ENCODE measurements around the gene SERGEF. TPM values are rescaled to one million over a fixed set of nuclear protein-coding genes. Genes with fewer than 3 reads are reported as not detected.
"Not testable (repeated sequence)": the region's sequence is repeated elsewhere in the genome, so short reads cannot be mapped to it uniquely, and the experiment has no call there.

Gene SERGEF
- total RNA-seq, 1 donor from 2014 or later = 26.2 TPM

- Mint-ChIP-seq H3K4me3 (no peak overlapping the region), H3K36me3 (ENCODE audit: low read depth) (no peaks in the 10 kb centered on the region), H3K27me3 (no peaks in the 10 kb centered on the region), H3K4me1 (no peaks in the 10 kb centered on the region), H3K27ac (no peak overlapping the region), H3K9me3 (no peaks in the 10 kb centered on the region)
- intact Hi-C loops (cut with micrococcal nuclease) = no loop called here
- DNase-seq = no peak
Measured at GRCh38 chr11:17898071-17898470, 114.8 kb downstream of the SERGEF start.

DNA sequence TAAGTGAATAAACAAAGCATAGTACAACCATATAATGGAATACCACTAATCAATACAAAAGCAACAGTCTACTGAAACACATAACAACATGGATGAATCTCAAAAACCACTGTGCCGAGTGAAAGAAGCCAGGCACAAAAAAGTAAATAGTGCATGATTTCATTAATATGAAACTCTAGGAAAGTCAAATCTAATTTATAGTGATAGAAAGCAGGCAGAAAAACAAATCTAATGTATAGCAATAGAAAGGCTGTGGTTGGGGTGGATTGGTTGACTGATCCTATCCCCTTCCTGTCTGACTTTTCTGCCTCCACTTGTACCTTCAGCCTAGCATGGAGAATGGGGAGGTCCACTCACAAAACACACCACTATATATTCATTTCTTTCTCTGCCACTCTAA, 115.4 kb downstream of the SERGEF start:
- Mint-ChIP-seq H3K4me1 (no peaks in the 10 kb centered on the region), H3K27me3 (no peaks in the 10 kb centered on the region), H3K9me3 (no peaks in the 10 kb centered on the region), H3K27ac (no peak overlapping the region), H3K4me3 (no peak overlapping the region), H3K36me3 (ENCODE audit: low read depth) (no peaks in the 10 kb centered on the region)
- no peak for DNase-seq
- intact Hi-C loops (cut with micrococcal nuclease) = no loop called here

DNA sequence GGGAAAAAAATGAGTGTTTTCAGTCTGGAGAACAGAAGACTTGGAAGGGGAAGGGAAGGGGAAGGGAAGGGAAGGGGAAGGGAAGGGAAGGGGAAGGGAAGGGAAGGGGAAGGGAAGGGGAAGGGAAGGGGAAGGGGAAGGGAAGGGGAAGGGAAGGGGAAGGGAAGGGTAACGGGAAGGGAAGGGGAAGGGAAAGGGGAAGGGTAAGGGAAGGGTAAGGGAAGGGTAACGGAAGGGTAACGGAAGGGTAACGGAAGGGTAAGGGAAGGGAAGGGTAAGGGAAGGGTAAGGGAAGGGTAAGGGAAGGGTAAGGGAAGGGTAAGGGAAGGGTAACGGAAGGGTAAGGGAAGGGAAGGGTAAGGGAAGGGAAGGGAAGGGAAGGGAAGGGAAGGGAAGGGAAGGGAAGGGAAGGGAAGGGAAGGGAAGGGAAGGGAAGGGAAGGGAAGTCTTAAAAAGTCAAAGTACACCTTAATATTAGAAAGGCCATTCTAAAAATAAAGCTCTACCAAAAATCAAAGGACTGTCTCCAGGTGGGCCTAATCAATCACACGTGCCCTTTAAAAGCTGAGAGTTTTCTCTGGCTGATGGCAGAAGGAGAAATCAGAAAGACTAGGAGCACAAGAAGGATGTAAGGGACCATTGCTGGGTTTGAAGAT, 116.2 kb downstream of the SERGEF start:
- DNase-seq; H3K27me3 Mint-ChIP-seq; H3K4me3 Mint-ChIP-seq; H3K9me3 Mint-ChIP-seq; H3K36me3 Mint-ChIP-seq (ENCODE audit: low read depth); intact Hi-C loops (cut with micrococcal nuclease); H3K4me1 Mint-ChIP-seq; H3K27ac Mint-ChIP-seq: not testable (repeated sequence)

DNA sequence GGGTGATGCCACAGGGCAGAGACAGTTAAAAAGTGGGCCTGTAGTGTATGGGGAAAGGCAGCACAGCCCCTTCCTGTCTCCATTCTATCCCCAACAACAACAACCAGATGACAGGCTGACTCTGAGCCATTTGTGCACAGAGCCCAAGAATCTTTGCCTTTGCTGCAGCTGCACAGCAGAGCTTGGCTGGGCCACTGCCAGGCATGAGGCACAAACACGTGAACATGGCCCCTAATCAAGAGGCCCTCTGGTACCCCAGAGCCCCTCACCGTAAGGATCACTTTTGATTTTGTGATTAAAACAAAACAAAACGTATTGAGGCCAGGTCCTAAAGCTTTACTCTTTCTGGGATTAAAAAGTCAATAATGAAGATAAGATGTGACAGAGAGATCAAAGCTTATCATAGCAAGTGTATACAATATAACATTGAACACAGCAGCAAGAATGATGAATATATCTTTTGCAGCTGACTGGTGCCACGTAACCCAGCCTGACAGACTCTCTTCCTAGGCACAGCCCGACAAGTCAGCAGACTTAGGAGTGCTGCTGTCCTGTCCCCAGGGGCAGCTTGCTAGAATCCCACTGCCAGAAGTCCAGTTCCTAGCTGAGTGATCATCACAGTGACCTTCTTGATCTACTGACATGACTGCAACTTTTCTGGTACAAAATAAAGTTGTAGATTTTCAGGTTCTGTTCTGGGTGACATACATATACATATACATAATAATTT, 117.8 kb downstream of the SERGEF start:
- no peaks in the 10 kb centered on the region for H3K4me1 Mint-ChIP-seq
- no peaks in the 10 kb centered on the region for H3K27me3 Mint-ChIP-seq
- DNase-seq = no peak
- peaks cover 4% of the 10 kb centered on the region for H3K36me3 Mint-ChIP-seq (ENCODE audit: low read depth)
- no peaks in the 10 kb centered on the region for H3K9me3 Mint-ChIP-seq
- H3K27ac Mint-ChIP-seq = no peak overlapping the region
- intact Hi-C loops (cut with micrococcal nuclease) = no loop called here
- H3K4me3 Mint-ChIP-seq = no peak overlapping the region

DNA sequence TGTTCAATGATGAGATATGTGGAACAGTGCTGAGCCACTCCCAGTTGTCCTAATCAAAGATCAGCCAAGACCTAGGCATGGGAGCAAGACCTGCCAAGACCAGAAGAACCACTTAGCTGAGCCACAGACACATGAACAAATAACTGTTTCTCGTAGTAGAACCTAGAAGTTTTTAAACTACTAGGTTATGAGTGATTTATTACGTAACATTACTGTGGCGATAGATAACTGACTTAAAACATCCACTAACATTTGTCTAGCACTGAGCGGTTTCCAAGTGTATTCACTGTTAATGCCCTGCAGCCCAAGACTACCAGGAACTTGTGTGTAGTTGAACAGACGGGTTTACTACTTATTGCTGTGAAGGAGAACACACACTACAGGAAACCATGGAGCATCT, 120.4 kb downstream of the SERGEF start:
- H3K27ac Mint-ChIP-seq = no peak overlapping the region
- H3K36me3 Mint-ChIP-seq (ENCODE audit: low read depth) = peaks cover 4% of the 10 kb centered on the region
- no peaks in the 10 kb centered on the region for H3K27me3 Mint-ChIP-seq
- no peaks in the 10 kb centered on the region for H3K9me3 Mint-ChIP-seq
- no peaks in the 10 kb centered on the region for H3K4me1 Mint-ChIP-seq
- no peak overlapping the region for H3K4me3 Mint-ChIP-seq
- intact Hi-C loops (cut with micrococcal nuclease) = no loop called here
- DNase-seq = no peak

GRCh38 chr11:17890325-17890724, 122.5 kb downstream of the SERGEF start:
- no peaks in the 10 kb centered on the region for H3K9me3 Mint-ChIP-seq
- H3K27me3 Mint-ChIP-seq = no peaks in the 10 kb centered on the region
- H3K4me3 Mint-ChIP-seq = no peak overlapping the region
- intact Hi-C loops (cut with micrococcal nuclease) = no loop called here
- H3K27ac Mint-ChIP-seq = no peak overlapping the region
- no peak for DNase-seq
- no peaks in the 10 kb centered on the region for H3K4me1 Mint-ChIP-seq
- peaks cover 4% of the 10 kb centered on the region for H3K36me3 Mint-ChIP-seq (ENCODE audit: low read depth)

DNA sequence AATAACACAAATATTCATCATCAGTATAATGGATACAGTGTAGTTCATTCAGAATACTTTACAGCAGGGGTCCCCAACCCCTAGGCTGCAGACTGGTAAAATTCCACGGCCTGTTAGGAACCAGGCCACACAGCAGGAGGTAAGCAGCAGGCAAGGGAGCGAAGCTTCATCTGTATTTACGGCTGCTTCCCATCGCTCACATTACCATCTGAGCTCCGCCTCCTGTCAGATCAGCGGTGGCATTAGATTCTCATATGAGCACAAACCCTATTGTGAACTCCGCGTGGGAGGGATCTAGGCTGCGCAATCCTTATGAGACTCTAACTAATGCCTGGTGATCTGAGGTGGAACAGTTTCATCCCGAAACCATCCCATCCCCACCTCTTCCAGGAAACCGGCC, 125.1 kb downstream of the SERGEF start:
- no peaks in the 10 kb centered on the region for H3K9me3 Mint-ChIP-seq

DNA sequence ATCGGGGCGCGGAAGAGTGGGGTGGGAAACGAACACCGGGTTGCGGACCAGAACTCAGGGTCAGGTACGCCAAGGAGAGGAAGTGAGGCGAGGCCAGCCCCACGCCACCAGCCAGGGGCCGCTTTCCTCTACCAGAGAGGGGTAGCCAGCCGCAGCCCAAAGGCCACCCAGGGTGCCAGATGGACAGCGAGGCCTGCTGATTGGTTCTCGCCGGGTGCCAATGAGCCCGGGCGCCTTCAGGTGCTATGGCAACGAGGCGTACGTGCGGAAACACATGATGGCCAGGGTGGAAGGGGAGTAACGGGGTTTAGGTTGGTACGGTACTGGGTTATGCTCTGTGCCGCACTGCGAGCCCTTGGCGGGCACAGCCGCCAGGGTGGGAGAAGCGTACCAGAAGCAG, 128.9 kb downstream of the SERGEF start:
- Mint-ChIP-seq H3K4me1 (no peaks in the 10 kb centered on the region), H3K9me3 (no peaks in the 10 kb centered on the region), H3K4me3 (no peak overlapping the region), H3K36me3 (ENCODE audit: low read depth) (no peaks in the 10 kb centered on the region), H3K27ac (no peak overlapping the region), H3K27me3 (no peaks in the 10 kb centered on the region)
- DNase-seq = no peak
- intact Hi-C loops (cut with micrococcal nuclease) = no loop called here

More for the DNA sequence above, 125.1 kb downstream of the SERGEF start:
- Mint-ChIP-seq H3K27ac (no peak overlapping the region), H3K4me1 (no peaks in the 10 kb centered on the region), H3K4me3 (no peak overlapping the region), H3K36me3 (ENCODE audit: low read depth) (peaks cover 4% of the 10 kb centered on the region), H3K27me3 (no peaks in the 10 kb centered on the region)
- intact Hi-C loops (cut with micrococcal nuclease) = no loop called here
- DNase-seq = no peak

GRCh38 chr11:17883057-17883456, 129.8 kb downstream of the SERGEF start:
- Mint-ChIP-seq H3K9me3 (no peaks in the 10 kb centered on the region), H3K4me1 (no peaks in the 10 kb centered on the region), H3K27ac (no peak overlapping the region), H3K36me3 (ENCODE audit: low read depth) (peaks cover 2% of the 10 kb centered on the region), H3K4me3 (no peak overlapping the region), H3K27me3 (no peaks in the 10 kb centered on the region)
- intact Hi-C loops (cut with micrococcal nuclease) = no loop called here
- DNase-seq = no peak

DNA sequence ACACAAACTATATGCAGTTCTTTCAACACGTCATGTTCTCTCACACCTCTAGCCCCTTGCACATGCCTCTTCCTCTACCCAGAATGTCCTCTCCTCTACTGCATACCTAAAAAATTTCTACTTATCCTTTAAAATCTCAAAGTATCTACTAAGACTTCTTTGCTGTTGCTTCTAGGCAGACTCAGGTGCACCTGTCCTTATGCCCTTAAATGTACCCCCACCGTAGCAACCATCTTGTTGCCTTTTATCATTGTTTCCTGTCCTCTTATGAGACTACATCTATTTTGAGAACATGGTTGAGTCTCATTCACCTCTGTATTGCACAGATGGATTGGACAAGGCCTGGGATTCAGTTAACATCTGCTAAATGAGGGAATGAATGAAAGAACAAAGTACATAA, 134.1 kb downstream of the SERGEF start:
- H3K4me1 Mint-ChIP-seq = no peaks in the 10 kb centered on the region
- no peak overlapping the region for H3K4me3 Mint-ChIP-seq
- peaks cover 4% of the 10 kb centered on the region for H3K36me3 Mint-ChIP-seq (ENCODE audit: low read depth)
- no peak for DNase-seq
- no peaks in the 10 kb centered on the region for H3K27me3 Mint-ChIP-seq
- intact Hi-C loops (cut with micrococcal nuclease) = loop anchor here (5.0 kb wide), 1 partner anchor 94 kb away; no protein-coding TSS in a partner anchor
- H3K27ac Mint-ChIP-seq = no peak overlapping the region
- no peaks in the 10 kb centered on the region for H3K9me3 Mint-ChIP-seq

DNA sequence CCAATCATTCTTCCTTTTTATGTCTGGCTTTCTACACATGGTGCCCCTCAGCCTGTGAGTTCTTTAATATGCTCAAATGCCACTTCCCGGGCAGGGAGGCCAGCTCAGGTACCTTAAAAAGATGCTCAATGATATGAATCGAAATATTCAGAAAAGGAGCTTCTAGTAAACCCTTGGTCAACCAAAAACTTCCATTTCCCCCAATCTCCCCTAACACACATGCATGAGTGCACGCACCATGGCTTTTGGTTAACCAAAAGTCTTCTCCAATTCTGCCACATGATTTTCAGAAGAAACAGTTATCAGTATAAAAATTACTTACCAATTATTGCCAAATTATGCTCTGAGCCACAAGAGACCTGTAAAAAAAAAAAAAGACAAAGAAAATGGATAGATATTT, 135.0 kb downstream of the SERGEF start:
- no peaks in the 10 kb centered on the region for H3K4me1 Mint-ChIP-seq
- no peaks in the 10 kb centered on the region for H3K27me3 Mint-ChIP-seq
- H3K36me3 Mint-ChIP-seq (ENCODE audit: low read depth) = peaks cover 4% of the 10 kb centered on the region
- H3K4me3 Mint-ChIP-seq = no peak overlapping the region
- DNase-seq = no peak
- H3K27ac Mint-ChIP-seq = no peak overlapping the region
- no peaks in the 10 kb centered on the region for H3K9me3 Mint-ChIP-seq
- intact Hi-C loops (cut with micrococcal nuclease) = loop anchor here (5.0 kb wide), 1 partner anchor 94 kb away; no protein-coding TSS in a partner anchor

GRCh38 chr11:17876827-17877226, 136.0 kb downstream of the SERGEF start:
- Mint-ChIP-seq H3K9me3 (no peaks in the 10 kb centered on the region), H3K27ac (no peak overlapping the region), H3K36me3 (ENCODE audit: low read depth) (peaks cover 4% of the 10 kb centered on the region), H3K4me3 (no peak overlapping the region), H3K27me3 (no peaks in the 10 kb centered on the region), H3K4me1 (no peaks in the 10 kb centered on the region)
- no peak for DNase-seq
- intact Hi-C loops (cut with micrococcal nuclease) = loop anchor here (5.0 kb wide), 1 partner anchor 95 kb away; no protein-coding TSS in a partner anchor

DNA sequence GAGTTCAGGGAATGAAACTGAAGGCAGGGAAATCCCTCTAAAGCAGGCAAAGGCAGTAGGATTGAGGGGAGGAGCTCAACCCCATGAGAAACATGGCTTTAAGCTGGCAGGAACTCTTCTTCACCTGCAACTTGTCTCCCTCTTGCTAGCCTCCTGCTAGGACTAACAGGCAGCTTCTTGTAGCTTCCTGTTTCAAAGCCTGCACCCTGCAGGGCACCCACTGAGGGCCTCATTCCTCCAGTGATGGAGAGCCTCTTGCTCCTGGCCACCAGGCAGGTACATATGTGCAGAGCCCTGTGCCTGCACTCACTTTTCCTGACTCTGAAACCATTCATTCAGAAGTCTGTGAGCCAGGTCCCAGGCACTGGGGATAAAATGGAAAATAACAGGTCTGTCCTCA, 137.0 kb downstream of the SERGEF start:
- Mint-ChIP-seq H3K27ac (no peak overlapping the region), H3K27me3 (no peaks in the 10 kb centered on the region), H3K36me3 (ENCODE audit: low read depth) (peaks cover 4% of the 10 kb centered on the region), H3K4me3 (no peak overlapping the region), H3K4me1 (no peaks in the 10 kb centered on the region), H3K9me3 (no peaks in the 10 kb centered on the region)
- no peak for DNase-seq
- intact Hi-C loops (cut with micrococcal nuclease) = loop anchor here (5.0 kb wide), 1 partner anchor 96 kb away; no protein-coding TSS in a partner anchor

DNA sequence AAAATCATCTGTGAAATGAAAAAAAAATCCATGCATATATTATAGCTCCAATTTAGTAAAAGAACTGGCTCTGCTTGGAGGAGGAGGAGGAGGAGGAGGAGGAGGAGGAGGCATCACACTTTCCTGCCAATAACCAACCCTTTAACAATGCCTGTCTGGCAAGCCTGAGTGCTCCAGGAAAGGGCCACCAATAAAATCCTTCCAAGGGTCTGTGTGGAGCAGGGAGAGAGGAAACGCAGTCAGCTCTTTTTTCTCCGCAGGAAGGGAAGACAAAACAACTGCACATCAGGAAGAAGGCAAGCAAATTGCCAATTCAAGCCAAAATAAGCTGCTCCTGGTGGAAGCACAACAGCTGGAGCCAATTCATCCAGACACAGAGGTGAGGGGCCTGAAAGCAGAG, 139.3 kb downstream of the SERGEF start:
- no peak overlapping the region for H3K27ac Mint-ChIP-seq
- no peaks in the 10 kb centered on the region for H3K9me3 Mint-ChIP-seq
- H3K4me3 Mint-ChIP-seq = no peak overlapping the region
- peaks cover 6% of the 10 kb centered on the region for H3K36me3 Mint-ChIP-seq (ENCODE audit: low read depth)
- no peak for DNase-seq
- H3K27me3 Mint-ChIP-seq = no peaks in the 10 kb centered on the region
- intact Hi-C loops (cut with micrococcal nuclease) = no loop called here
- no peaks in the 10 kb centered on the region for H3K4me1 Mint-ChIP-seq
